ENCODE measurements around the gene MKNK2. TPM values are rescaled to one million over a fixed set of nuclear protein-coding genes. Genes with fewer than 3 reads are reported as not detected.

Gene MKNK2
- total RNA-seq, 3 donors from 2014 or later (not counting 1 experiment from before 2014, with no cell fraction given): 259 to 389 (median 322) TPM

GRCh38 chr19:2041683-2042484 lies 9.2 kb downstream of the MKNK2 start:
- Mint-ChIP-seq H3K27me3 (ENCODE audit: low read depth in 2 of 2) (no peaks in the 10 kb centered on the region), H3K9me3 (no peaks in the 10 kb centered on the region), H3K4me3 (peak overlapping the region; percentile 83), H3K36me3 (no peaks in the 10 kb centered on the region), H3K4me1 (peaks cover 5 to 32% of the 10 kb centered on the region in 2 donors), H3K27ac (peak overlapping the region; percentile 91 to 95)
- no peaks in the 10 kb centered on the region for H3K27me3 ChIP-seq (ENCODE audit: control insufficient read depth, insufficient read depth, low read length)
- peaks cover 59% of the 10 kb centered on the region for H3K4me1 ChIP-seq (ENCODE audit: control insufficient read depth, insufficient read depth, low read length)
- intact Hi-C loops (cut with micrococcal nuclease): loop anchor here (1.0 kb wide), 2 partner anchors 9 to 19 kb away; partner anchors contain the start of gene MKNK2
- H3K36me3 ChIP-seq (ENCODE audit: control insufficient read depth, insufficient read depth, low read length): peaks cover 69% of the 10 kb centered on the region
- 3% methylated on average over 77 of the region's 77 CpGs for WGBS (ENCODE audit: insufficient coverage)
- peak overlapping the region; percentile 97 for H3K27ac ChIP-seq (ENCODE audit: low read length)
- no peaks in the 10 kb centered on the region for H3K9me3 ChIP-seq (ENCODE audit: control insufficient read depth, insufficient read depth, low read length)
- peak; percentile 99 to 100 for DNase-seq
- peak; percentile 81 to 95 (median 83) for ATAC-seq
- TF ChIP-seq CTCF (IDR thresholded peaks at IDR 0.05): no peak
- peak overlapping the region; percentile 26 for H3K4me3 ChIP-seq (ENCODE audit: low read length)

- ATAC-seq (no peak), DNase-seq (no peak)
- H3K36me3 Mint-ChIP-seq: no peaks in the 10 kb centered on the region
- no peaks in the 10 kb centered on the region for H3K27me3 Mint-ChIP-seq (ENCODE audit: low read depth in 2 of 2)
- WGBS (ENCODE audit: insufficient coverage): 52% methylated on average over 6 of the region's 6 CpGs
- no peak for TF ChIP-seq CTCF (IDR thresholded peaks at IDR 0.05)
- intact Hi-C loops (cut with micrococcal nuclease): no loop called here
- Histone ChIP-seq H3K9me3 (ENCODE audit: control insufficient read depth, insufficient read depth, low read length) (no peaks in the 10 kb centered on the region), H3K4me1 (ENCODE audit: control insufficient read depth, insufficient read depth, low read length) (peaks cover 54% of the 10 kb centered on the region), H3K27ac (ENCODE audit: low read length) (peak overlapping the region; percentile 94), H3K4me3 (ENCODE audit: low read length) (peak overlapping the region; percentile 21), H3K36me3 (ENCODE audit: control insufficient read depth, insufficient read depth, low read length) (peaks cover 66% of the 10 kb centered on the region), H3K27me3 (ENCODE audit: control insufficient read depth, insufficient read depth, low read length) (no peaks in the 10 kb centered on the region)
- H3K27ac Mint-ChIP-seq: peak overlapping the region; percentile 91 to 95
- H3K9me3 Mint-ChIP-seq: no peaks in the 10 kb centered on the region
- peak overlapping the region; percentile 80 for H3K4me3 Mint-ChIP-seq
- H3K4me1 Mint-ChIP-seq: peaks cover 5 to 32% of the 10 kb centered on the region in 2 donors
Measured at GRCh38 chr19:2041433-2041682, 9.7 kb downstream of the MKNK2 start.

GRCh38 chr19:2040647-2041432 lies 10.2 kb downstream of the MKNK2 start:
- WGBS (ENCODE audit: insufficient coverage): 93% methylated on average over 28 of the region's 28 CpGs
- Mint-ChIP-seq H3K36me3 (no peaks in the 10 kb centered on the region), H3K9me3 (no peaks in the 10 kb centered on the region), H3K4me1 (peaks cover 5 to 32% of the 10 kb centered on the region in 2 donors), H3K27me3 (ENCODE audit: low read depth in 2 of 2) (no peaks in the 10 kb centered on the region), H3K27ac (peak overlapping the region; percentile 91 to 95), H3K4me3 (peak overlapping the region; percentile 80)
- intact Hi-C loops (cut with micrococcal nuclease): no loop called here
- peak overlapping the region; percentile 94 for H3K27ac ChIP-seq (ENCODE audit: low read length)
- no peak for TF ChIP-seq CTCF (IDR thresholded peaks at IDR 0.05)
- ATAC-seq (no peak), DNase-seq (no peak)
- peaks cover 2% of the 10 kb centered on the region for H3K9me3 ChIP-seq (ENCODE audit: control insufficient read depth, insufficient read depth, low read length)
- peaks cover 48% of the 10 kb centered on the region for H3K4me1 ChIP-seq (ENCODE audit: control insufficient read depth, insufficient read depth, low read length)
- H3K4me3 ChIP-seq (ENCODE audit: low read length): no peak overlapping the region
- H3K36me3 ChIP-seq (ENCODE audit: control insufficient read depth, insufficient read depth, low read length): peaks cover 61% of the 10 kb centered on the region
- no peaks in the 10 kb centered on the region for H3K27me3 ChIP-seq (ENCODE audit: control insufficient read depth, insufficient read depth, low read length)
